SH-SY5Y (cell line): ENCODE results near the gene IGFBP7.

Experiments used
- GATA2 ChIP-seq: IDR thresholded peaks from 2 replicates; pipeline ENCODE4 v1.6.1; 2011; ENCODE audit warnings: mild to moderate bottlenecking, low read depth, low read length
- GATA3 ChIP-seq: IDR thresholded peaks from 2 replicates; pipeline ENCODE4 v1.6.1; 2011; ENCODE audit warnings: low read depth, mild to moderate bottlenecking, low read length, moderate library complexity

- TF ChIP-seq GATA3 (no peak), GATA2 (no peak)
Observed at GRCh38 chr4:57154191-57154590, 44.0 kb upstream of the IGFBP7 start.
